ENCODE data around the gene IGF2.

The IGF2 gene

GRCh38 chr11:2091786-2092463 is 47.3 kb downstream of the IGF2 start:
- no peak for DNase-seq (ENCODE audit: low spot score)

DNA sequence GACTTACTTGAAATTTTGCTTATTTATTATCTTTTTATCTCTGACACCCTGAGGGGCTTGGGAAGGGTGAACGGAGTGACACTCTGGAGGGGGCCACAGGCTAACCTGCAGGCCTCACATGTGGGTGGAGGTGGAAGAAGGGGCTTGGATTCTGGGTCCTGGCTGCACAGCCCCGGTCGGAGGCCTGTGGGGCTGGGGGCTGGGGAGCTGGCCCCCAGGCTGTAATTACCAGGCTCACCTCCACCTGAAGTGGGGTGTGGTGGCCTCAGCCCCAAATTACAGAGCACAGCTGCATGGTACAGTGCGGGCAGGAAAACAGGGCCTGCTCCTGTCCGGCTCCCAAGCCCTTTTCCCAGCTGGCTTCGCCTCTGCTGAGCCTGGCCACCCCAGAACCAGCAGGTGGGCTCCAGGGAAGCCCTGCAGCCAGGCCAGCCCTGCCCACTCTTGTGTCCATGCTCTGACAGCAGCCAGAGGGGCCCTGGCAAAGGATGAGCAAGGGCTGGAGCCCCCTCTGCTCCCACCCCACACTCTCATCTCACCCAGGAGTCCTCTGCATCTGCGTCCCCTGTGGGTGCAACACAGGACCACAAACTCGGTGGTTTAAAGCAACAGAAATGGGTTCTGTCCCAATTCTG is 48.0 kb downstream of the IGF2 start:
- DNase-seq (ENCODE audit: low spot score), result no peak

- peak; percentile 42 for DNase-seq (ENCODE audit: low spot score)
These were observed 48.7 kb downstream of the IGF2 start for GRCh38 chr11:2090172-2091111.

GRCh38 chr11:2089536-2090165 is 49.5 kb downstream of the IGF2 start:
- DNase-seq (ENCODE audit: low spot score), result peak; percentile 44

DNA sequence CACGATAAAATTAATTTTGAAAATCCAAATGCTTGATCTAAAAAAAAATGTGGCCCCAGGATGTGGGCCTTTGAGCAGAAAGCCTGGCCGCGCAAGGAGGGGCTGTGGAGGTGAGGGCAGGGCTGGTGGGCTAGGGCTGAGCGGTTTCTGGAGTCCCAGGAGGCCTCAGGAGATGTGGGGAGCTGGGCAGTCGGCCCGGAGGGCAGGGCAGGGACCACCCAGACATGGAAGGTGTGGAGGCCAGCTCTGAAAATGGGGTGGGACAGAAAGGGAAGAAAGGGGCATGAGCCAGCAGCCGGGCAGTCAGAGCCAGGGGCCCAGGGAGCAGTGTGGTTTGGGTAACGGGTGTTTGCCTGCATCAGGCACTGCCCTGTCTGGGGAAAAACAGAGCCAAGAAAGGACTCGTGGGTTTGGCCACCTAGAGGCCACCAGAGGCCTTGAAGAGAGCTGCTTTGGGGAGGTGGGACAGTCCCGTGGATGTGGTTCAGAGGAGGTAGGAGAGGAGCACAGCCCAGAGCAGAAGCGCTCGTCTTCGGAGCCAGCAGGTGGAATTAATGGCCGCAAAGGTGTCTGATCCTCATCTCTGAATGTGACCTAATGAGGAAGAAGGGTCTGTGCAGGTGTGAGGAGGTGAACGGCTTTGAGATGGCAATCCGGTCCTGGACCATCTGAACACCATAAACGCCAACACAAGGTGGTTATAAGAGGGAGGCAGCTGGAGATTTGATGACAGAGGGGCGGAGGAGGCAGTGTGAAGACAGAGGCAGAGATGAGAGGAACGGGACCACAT is 50.2 kb downstream of the IGF2 start:
- peak; percentile 49 for DNase-seq (ENCODE audit: low spot score)

DNA sequence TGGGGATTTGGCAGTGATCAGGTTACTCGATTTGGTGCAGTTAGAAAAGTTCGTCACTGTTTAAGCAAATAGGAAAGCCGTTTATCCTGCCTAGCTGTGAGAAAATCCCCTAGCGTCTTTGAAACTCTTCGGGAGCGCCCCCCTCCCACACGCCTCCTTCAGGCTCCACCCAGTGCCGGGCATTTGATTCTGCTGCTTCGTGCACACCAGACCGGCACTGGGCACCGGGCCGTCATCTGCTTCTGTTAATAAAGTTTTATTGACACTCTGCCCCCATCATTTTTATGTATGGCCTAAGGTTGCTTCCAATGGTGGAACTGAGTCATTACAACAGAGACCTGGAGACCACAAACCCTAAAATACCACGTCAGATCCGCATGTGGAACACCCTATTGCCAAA is 50.9 kb downstream of the IGF2 start:
- no peak for DNase-seq (ENCODE audit: low spot score)

- DNase-seq (ENCODE audit: low spot score), result no peak
These were observed 52.7 kb downstream of the IGF2 start for GRCh38 chr11:2086239-2087040.

GRCh38 chr11:2085251-2086066 is 53.7 kb downstream of the IGF2 start:
- no peak for DNase-seq (ENCODE audit: low spot score)

GRCh38 chr11:2084721-2085120 is 54.5 kb downstream of the IGF2 start:
- no peak for DNase-seq (ENCODE audit: low spot score)

Measured in ecto neural progenitor cell (in vitro differentiated cells).